H1 (cell line): ENCODE data around the gene MRPL16.

Experiments
- ASH2L ChIP-seq: fragments of 200-600, 300-600 bp; sonication (generic); IDR thresholded peaks from one replicate; pipeline ENCODE4 v1.7.1; 2017; ENCODE audit warnings: low read length
- EP300 ChIP-seq, 2 experiments: IDR thresholded peaks; 1 replicate in 1 of 2; 2 replicates in 1 of 2; pipeline ENCODE4 v1.6.1; 2011 to 2012; ENCODE audit warnings: low read depth in 2 of 2, low read length in 2 of 2, mild to moderate bottlenecking in 2 of 2, borderline replicate concordance in 1 of 2, inconsistent platforms in 1 of 2, moderate library complexity in 1 of 2
- POLR2A ChIP-seq, 2 experiments: IDR thresholded peaks; 1 replicate in 1 of 2; 2 replicates in 1 of 2; pipeline ENCODE4 v1.6.1; 2011; ENCODE audit warnings: low read depth in 2 of 2, low read length in 2 of 2, mild to moderate bottlenecking in 2 of 2; ENCODE audit errors: control extremely low read depth in 1 of 2
- TEAD4 ChIP-seq: IDR thresholded peaks from 2 replicates; pipeline ENCODE4 v1.6.1; 2012; ENCODE audit warnings: low read depth, low read length, inconsistent platforms, mixed read lengths

DNA sequence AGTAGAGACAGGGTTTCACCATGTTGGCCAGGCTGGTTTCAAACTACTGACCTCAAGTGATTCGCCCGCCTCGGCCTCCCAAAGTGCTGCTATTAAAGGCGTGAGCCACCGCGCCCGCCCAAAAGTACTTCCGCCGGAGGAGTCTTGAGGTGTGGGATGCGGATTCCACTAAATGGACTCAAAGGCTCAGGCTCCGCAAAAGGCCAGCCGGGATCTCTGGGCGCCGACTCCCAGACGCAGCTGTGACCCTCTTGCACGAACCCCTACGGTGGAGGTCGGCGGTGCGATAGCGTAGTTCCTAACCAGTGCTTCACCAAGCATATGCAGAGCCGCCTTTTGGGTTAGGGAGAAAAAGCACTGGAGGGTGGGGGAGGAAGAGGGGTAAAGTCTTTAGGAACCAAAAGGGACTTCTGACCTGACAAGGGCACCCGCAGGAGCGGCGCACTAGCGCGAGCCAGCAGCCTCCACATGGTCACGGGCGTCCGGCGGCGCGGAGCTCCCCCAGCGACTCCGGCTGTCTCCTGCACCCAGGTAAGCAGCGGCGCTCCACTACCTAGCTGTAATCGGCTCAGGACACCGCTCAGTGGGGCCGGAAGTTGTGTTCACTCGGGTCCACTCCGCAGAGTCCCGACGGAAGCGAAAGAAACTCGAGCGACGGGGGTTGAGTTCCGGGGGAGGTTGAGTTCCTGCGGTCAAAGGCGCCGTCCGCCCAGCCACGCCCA, at the start of gene MRPL16:
- TF ChIP-seq TEAD4 (no peak), EP300 (IDR thresholded peaks at IDR 0.05; ENCODE audit: borderline replicate concordance in 1 of 2, low read depth in 2 of 2, low read length in 2 of 2) (peak in 1 of 2 experiments; percentile 79; a peak in 1 of 3 replicates), ASH2L (peak; percentile 91), POLR2A (IDR thresholded peaks at IDR 0.05; ENCODE audit: control extremely low read depth in 1 of 2, low read depth in 2 of 2, low read length in 2 of 2) (peak; percentile 67 to 97)
